H7 (cell line): ENCODE data around the gene SLC12A2. TPM values are rescaled to one million over a fixed set of nuclear protein-coding genes. Genes with fewer than 3 reads are reported as not detected.

Source experiments
- DNase-seq: peaks from one replicate; pipeline ENCODE4 v3.0.0; 2012
- H3K27me3 ChIP-seq: 2 replicates; pipeline ENCODE4 v1.6.0; 2011; ENCODE audit warnings: mild to moderate bottlenecking, low read length; ENCODE audit not compliant: control insufficient read depth, insufficient read depth
- H3K36me3 ChIP-seq: replicated peaks from 2 replicates; pipeline ENCODE4 v1.5.1; 2011; ENCODE audit warnings: low read length; ENCODE audit not compliant: control insufficient read depth, insufficient read depth
- H3K4me3 ChIP-seq: 2 replicates; pipeline ENCODE4 v1.5.1; 2011; ENCODE audit warnings: low read depth, mild to moderate bottlenecking, control low read depth, low read length, moderate library complexity; ENCODE audit not compliant: insufficient read depth
- total RNA-seq: library from RNA; depleted of rRNA; stranded (reverse); fragments of >200 nt; shearing (Covaris generic); gene quantifications from 2 replicates; pipeline ENCODE4 v1.2.3, GENCODE V29; 2014

SLC12A2 gene
- total RNA-seq, 1 experiment from 2014 or later, result 5.4 TPM

GRCh38 chr5:128083811-128084227 lies 253 bp downstream of the SLC12A2 start:
- H3K36me3 ChIP-seq, result no peaks in the 10 kb centered on the region

GRCh38 chr5:128084228-128085167 lies 932 bp downstream of the SLC12A2 start:
- peak; percentile 47 for DNase-seq
- H3K4me3 ChIP-seq, result peak overlapping the region; percentile 88
- H3K36me3 ChIP-seq, result no peaks in the 10 kb centered on the region
- H3K27me3 ChIP-seq, result peaks cover 27% of the 10 kb centered on the region

More at GRCh38 chr5:128083811-128084227, 253 bp downstream of the SLC12A2 start:
- Histone ChIP-seq H3K4me3 (peak overlapping the region; percentile 88), H3K27me3 (peaks cover 27% of the 10 kb centered on the region)
- DNase-seq, result no peak

DNA sequence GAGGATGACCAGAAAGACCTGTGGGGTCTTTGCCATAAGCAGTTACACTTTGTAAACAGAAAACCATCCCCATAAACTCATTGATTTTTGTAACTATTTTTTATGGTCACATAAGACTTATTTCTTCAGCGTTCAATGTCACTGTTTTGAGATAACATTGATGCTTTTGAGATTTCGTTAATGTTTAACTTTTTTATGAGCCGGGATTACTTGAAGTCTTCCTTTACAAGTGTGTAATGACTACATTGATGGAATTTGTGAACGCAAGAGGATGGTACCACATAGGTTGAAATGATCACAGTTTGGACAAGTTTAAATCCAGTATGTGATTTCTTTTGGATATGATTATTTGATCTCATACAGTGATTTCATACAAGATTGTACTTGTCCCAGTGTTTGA lies 1.8 kb downstream of the SLC12A2 start:
- no peak for DNase-seq

DNA sequence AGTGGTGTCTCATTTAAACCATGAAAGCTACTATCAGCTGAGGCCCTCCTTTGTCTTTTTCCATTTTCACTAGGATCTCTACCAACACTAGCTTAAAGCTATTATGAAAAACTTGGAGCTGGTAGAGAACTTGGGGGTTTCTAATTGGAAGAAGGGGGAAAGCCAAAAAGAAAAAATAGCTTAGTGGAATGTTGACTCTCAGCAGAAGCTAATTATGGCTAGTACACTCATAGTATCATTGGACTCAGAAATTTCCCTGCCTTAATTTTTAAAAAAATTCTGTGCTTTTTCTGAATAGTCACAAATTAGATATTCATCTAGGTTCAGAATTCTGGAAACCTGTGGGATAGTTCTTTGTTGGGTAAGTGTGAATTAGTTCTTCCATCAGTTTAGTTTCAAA lies 8.0 kb downstream of the SLC12A2 start:
- H3K4me3 ChIP-seq, result no peak overlapping the region
- H3K27me3 ChIP-seq, result 0 out of 2 replicates have a peak, but pooled peaks cover 2% of the 10 kb centered on the region
- DNase-seq, result no peak
- H3K36me3 ChIP-seq, result no peaks in the 10 kb centered on the region

More for the DNA sequence above, 1.8 kb downstream of the SLC12A2 start:
- Histone ChIP-seq H3K4me3 (no peak overlapping the region), H3K36me3 (no peaks in the 10 kb centered on the region), H3K27me3 (peaks cover 27% of the 10 kb centered on the region)

DNA sequence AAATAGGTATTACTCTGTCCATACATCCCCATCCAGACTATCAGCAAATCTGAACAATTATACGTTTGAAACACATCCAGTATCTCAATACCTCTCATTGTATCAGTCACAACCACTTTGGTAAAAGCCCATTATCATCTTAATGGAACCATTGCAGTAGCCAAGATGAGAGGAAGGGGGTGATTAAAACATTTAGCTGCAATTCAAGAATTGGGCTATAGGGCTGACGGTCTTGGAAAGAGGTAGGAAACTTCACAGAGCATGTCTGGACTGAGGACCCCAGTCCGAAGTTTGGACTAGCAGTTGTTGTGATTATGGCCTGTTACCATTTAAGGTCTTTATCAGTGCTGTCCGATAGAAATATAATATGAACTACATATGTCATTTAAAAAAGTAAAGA lies 8.6 kb downstream of the SLC12A2 start:
- DNase-seq, result no peak
- Histone ChIP-seq H3K27me3 (0 out of 2 replicates have a peak, but pooled peaks cover 2% of the 10 kb centered on the region), H3K36me3 (no peaks in the 10 kb centered on the region), H3K4me3 (no peak overlapping the region)

- Histone ChIP-seq H3K36me3 (no peaks in the 10 kb centered on the region), H3K4me3 (no peak overlapping the region), H3K27me3 (no peaks in the 10 kb centered on the region)
- DNase-seq, result no peak
Measured at GRCh38 chr5:128093368-128093767, 9.8 kb downstream of the SLC12A2 start.

- no peaks in the 10 kb centered on the region for H3K27me3 ChIP-seq
- DNase-seq, result no peak
- no peaks in the 10 kb centered on the region for H3K36me3 ChIP-seq
- H3K4me3 ChIP-seq, result no peak overlapping the region
Measured at GRCh38 chr5:128097224-128097623, 13.7 kb downstream of the SLC12A2 start.

DNA sequence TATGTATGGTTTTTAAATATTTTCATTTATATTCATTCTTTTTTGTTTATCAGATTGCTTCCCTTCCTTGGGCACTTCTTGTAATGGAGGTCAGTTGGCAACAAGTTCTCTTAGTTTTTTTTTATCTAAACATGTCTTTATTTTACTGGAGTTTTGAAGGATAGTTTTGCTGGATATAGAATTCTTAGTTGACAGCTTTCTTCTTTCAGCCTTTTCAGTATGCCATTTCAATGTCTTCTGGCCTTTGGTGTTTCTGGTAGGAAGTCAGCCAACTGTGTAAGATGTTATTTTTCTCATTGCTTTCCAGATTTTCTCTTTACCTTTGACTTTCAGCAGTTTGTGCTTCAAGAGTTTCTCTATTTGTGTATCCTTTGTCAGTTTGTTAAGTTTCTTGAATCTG lies 14.2 kb downstream of the SLC12A2 start:
- no peak overlapping the region for H3K4me3 ChIP-seq
- no peaks in the 10 kb centered on the region for H3K36me3 ChIP-seq
- no peaks in the 10 kb centered on the region for H3K27me3 ChIP-seq
- no peak for DNase-seq

GRCh38 chr5:128099944-128100343 lies 16.4 kb downstream of the SLC12A2 start:
- Histone ChIP-seq H3K36me3 (no peaks in the 10 kb centered on the region), H3K4me3 (no peak overlapping the region), H3K27me3 (no peaks in the 10 kb centered on the region)
- DNase-seq, result no peak

- Histone ChIP-seq H3K4me3 (no peak overlapping the region), H3K27me3 (no peaks in the 10 kb centered on the region), H3K36me3 (no peaks in the 10 kb centered on the region)
- DNase-seq, result no peak
Measured at GRCh38 chr5:128100860-128101557, 17.4 kb downstream of the SLC12A2 start.

DNA sequence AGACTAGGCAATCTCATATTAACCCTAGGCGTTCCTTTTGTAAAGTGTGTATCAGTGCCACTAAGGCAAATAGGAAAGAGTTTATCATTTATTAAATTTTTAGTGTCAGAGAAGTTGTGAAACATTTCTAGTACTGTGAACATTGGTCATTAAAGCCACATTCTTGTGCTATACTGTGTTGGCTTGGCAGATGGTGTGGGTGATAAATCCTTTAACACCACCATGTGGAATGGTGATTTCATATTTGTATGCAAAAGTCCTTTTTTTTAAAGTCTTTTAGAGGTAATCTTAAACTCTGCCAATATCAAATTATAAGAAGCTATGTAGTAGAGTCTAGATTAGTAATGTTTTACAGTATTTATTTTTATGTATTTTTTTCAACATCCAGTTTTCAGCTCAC lies 18.1 kb downstream of the SLC12A2 start:
- no peak for DNase-seq

GRCh38 chr5:128105203-128105602 lies 21.6 kb downstream of the SLC12A2 start:
- no peak for DNase-seq
- Histone ChIP-seq H3K4me3 (no peak overlapping the region), H3K27me3 (no peaks in the 10 kb centered on the region), H3K36me3 (no peaks in the 10 kb centered on the region)

More for the DNA sequence above, 18.1 kb downstream of the SLC12A2 start:
- Histone ChIP-seq H3K4me3 (no peak overlapping the region), H3K27me3 (no peaks in the 10 kb centered on the region), H3K36me3 (no peaks in the 10 kb centered on the region)

GRCh38 chr5:128109138-128109537 lies 25.6 kb downstream of the SLC12A2 start:
- H3K27me3 ChIP-seq, result no peaks in the 10 kb centered on the region
- H3K36me3 ChIP-seq, result no peaks in the 10 kb centered on the region
- H3K4me3 ChIP-seq, result no peak overlapping the region
- DNase-seq, result no peak

- no peak for DNase-seq
- no peaks in the 10 kb centered on the region for H3K27me3 ChIP-seq
- no peak overlapping the region for H3K4me3 ChIP-seq
- no peaks in the 10 kb centered on the region for H3K36me3 ChIP-seq
Measured at GRCh38 chr5:128109766-128110165, 26.2 kb downstream of the SLC12A2 start.
